ENCODE data around the gene SOX12. TPM values are rescaled to one million over a fixed set of nuclear protein-coding genes. Genes with fewer than 3 reads are reported as not detected.
A peak's percentile ranks its signal among the peaks of the same experiment; 100 is the strongest.

The SOX12 gene
- total RNA-seq, 2 experiments from 2014 or later: 2.9 to 3.2 TPM

DNA sequence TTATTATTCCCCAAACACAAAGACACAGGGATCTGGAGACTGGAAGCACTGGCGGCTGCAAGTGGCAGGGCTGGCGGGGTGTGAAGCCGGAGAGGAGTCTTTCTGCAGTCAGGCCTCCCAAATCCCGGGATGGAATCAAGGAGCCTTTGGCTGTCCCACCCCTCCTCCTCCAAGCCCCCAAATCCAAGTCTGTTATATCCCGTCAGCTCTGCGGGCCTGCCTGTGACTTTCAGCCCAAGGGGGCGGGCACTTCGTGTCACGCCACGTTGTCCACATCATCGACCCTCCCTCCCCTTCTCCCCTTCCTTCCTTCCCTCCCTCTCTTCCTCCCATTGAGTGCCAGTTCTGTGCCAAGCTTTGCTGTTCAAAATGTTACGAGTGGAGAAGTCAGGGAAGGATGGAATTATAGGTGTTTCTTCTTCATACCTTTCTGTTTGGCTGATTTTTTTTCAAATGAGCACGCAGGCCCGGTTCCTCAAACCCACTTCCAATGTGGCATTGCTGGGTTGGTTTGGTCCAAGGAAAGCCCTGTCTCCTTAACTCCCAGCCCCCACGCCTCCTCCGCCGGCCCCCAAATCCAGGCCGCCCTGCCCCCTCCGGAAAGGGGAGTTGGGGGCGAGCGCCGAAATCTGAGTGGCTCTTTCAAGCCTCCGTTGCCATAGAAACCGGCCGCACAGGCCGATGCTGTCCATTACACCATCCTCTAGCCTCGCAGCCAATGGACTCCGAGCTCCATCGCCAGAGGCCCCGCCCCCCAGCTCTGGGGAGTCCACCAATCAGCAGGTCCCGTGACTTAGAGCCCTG is 15.3 kb upstream of the SOX12 start:
- Mint-ChIP-seq H3K4me3 (no peak overlapping the region), H3K36me3 (ENCODE audit: low read depth) (no peaks in the 10 kb centered on the region), H3K27ac (no peak overlapping the region), H3K9me3 (no peaks in the 10 kb centered on the region), H3K27me3 (peaks cover 2% of the 10 kb centered on the region), H3K4me1 (peaks cover 13% of the 10 kb centered on the region)
- DNase-seq: peak; percentile 76
- ChIA-PET POLR2A (interaction anchor here (0.8 to 3.2 kb wide), 4 partner anchors 10 to 14 kb away, joined by 3 to 15 read pairs (median 6); no protein-coding TSS in a partner anchor), CTCF (interaction anchor here (1.3 kb wide), 1 partner anchor 9 kb away, joined by 3 read pairs; no protein-coding TSS in a partner anchor)

DNA sequence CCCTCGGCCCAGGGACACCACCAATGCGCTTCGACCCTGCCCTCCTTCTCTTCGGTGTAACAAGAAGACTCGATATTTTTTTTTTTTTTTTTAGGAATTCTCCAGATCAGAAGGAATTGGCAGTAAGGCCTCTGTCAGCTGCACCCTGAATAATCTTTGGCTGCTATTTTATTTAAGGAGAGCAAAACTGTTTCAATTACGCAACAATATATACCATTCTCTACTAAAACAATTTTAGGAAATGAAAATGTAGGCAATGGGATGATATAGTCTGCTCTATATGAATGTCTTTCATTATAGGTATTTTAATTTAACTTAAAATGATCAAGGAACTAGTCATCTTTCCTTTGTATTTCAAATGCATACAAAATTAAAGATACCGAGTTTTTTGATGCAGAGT is 14.7 kb upstream of the SOX12 start:
- Mint-ChIP-seq H3K36me3 (ENCODE audit: low read depth) (no peaks in the 10 kb centered on the region), H3K27ac (no peak overlapping the region), H3K27me3 (peaks cover 2% of the 10 kb centered on the region), H3K4me1 (peaks cover 13% of the 10 kb centered on the region), H3K9me3 (no peaks in the 10 kb centered on the region), H3K4me3 (no peak overlapping the region)
- DNase-seq: no peak
- ChIA-PET CTCF (interaction anchor here (1.3 kb wide), 1 partner anchor 9 kb away, joined by 3 read pairs; no protein-coding TSS in a partner anchor), POLR2A (interaction anchor here (0.8 to 1.8 kb wide), 3 partner anchors 11 to 14 kb away, joined by 3 to 7 read pairs (median 5); no protein-coding TSS in a partner anchor)

DNA sequence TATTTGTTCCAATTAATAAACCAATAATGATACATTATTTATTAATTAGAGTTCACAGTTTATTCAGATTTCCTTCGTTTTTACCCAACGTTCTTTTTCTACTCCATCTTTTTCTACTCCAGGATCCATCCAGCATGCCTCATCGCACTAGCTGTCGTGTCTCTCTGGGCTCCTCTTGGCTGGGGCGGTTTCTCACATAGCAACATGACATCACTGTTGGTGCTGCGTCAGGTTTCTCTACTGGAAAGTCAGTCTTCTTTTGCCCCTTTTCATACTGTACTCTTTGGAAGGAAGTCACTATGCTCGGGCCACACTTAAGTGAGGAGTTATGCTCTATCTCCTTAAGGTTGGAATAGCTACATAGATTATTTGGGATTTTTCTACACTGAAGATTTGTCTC is 13.7 kb upstream of the SOX12 start:
- no peaks in the 10 kb centered on the region for H3K36me3 Mint-ChIP-seq (ENCODE audit: low read depth)
- peaks cover 2% of the 10 kb centered on the region for H3K27me3 Mint-ChIP-seq
- no peak overlapping the region for H3K4me3 Mint-ChIP-seq
- H3K4me1 Mint-ChIP-seq: peaks cover 13% of the 10 kb centered on the region
- DNase-seq: no peak
- ChIA-PET POLR2A (interaction anchor here (0.8 to 1.8 kb wide), 5 partner anchors 9 to 14 kb away, joined by 3 to 7 read pairs (median 5); partner anchors contain the start of gene SOX12), CTCF (interaction anchor here (0.5 to 1.4 kb wide), 2 partner anchors 19 to 20 kb away, joined by 3 to 4 read pairs; no protein-coding TSS in a partner anchor)
- H3K27ac Mint-ChIP-seq: no peak overlapping the region
- no peaks in the 10 kb centered on the region for H3K9me3 Mint-ChIP-seq

DNA sequence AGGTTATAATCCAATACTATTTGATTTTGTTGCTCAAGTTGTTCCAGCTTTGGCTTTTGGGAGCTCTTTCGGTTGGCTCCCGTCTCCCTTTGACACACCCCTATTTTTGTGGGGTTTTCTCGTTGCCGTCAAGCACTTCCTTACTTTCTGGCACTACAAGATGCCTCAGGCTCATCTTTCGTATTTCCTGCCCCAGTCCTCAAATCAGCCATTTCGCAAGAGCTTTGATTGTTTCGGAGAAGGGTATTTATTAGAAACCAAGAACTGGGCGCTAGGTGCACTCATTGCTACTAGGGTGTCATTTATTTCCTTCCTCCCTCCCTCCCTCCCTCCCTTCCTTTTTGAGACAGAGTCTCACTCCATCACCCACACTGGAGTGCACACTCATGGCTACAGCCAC is 13.3 kb upstream of the SOX12 start:
- Mint-ChIP-seq H3K36me3 (ENCODE audit: low read depth) (no peaks in the 10 kb centered on the region), H3K9me3 (no peaks in the 10 kb centered on the region), H3K27me3 (peaks cover 2% of the 10 kb centered on the region), H3K4me3 (no peak overlapping the region), H3K27ac (no peak overlapping the region), H3K4me1 (peaks cover 13% of the 10 kb centered on the region)
- CTCF ChIA-PET: interaction anchor here (0.9 to 1.4 kb wide), 2 partner anchors 12 to 18 kb away, joined by 3 to 4 read pairs; no protein-coding TSS in a partner anchor
- POLR2A ChIA-PET: interaction anchor here (0.8 to 1.8 kb wide), 5 partner anchors 10 to 14 kb away, joined by 3 to 7 read pairs (median 5); partner anchors contain the start of gene SOX12
- no peak for DNase-seq

DNA sequence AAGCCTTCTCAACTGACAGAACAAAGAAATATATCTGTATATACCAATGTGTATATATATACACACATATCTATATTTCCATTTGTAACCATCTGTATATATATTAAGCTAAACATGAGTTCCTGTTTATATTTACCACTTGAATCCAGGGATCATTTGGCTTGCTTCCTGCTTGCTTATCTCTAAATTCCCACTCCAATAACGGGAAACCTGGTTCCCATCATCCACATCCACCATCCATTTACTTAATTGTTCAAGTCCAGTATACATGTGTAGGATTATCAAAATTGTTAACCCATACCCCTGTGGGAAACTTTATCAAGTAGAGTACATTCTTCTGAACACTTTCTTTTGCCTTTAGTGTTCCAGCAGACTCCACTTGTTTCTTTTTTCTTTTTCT is 12.5 kb upstream of the SOX12 start:
- POLR2A ChIA-PET: interaction anchor here (1.4 to 1.8 kb wide), 3 partner anchors 9 to 14 kb away, joined by 5 to 7 read pairs (median 6); no protein-coding TSS in a partner anchor
- CTCF ChIA-PET: interaction anchor here (0.9 to 1.4 kb wide), 2 partner anchors 11 to 17 kb away, joined by 3 to 4 read pairs; no protein-coding TSS in a partner anchor
- H3K36me3 Mint-ChIP-seq (ENCODE audit: low read depth): no peaks in the 10 kb centered on the region

DNA sequence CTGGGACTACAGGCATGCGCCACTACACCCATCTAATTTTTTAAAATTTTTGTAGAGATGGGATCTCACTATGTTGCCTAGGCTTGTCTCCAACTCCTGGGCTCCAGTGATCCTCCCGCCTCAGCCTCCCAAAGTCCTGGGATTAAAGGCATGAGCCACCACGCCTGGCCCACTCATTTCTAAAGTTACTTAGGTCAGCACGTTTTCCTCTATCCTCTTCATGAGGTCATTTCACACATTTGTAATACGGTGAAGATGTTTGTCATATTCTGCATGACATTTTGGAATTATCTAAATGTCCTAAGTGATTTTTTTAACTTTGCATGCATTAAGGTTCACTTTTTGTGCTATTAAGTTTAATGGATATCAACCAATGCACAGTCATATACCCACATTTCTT is 11.9 kb upstream of the SOX12 start:
- no peaks in the 10 kb centered on the region for H3K9me3 Mint-ChIP-seq
- no peaks in the 10 kb centered on the region for H3K36me3 Mint-ChIP-seq (ENCODE audit: low read depth)
- H3K4me1 Mint-ChIP-seq: peaks cover 13% of the 10 kb centered on the region
- ChIA-PET POLR2A (interaction anchor here (1.7 to 1.8 kb wide), 2 partner anchors 13 to 15 kb away, joined by 5 to 7 read pairs; no protein-coding TSS in a partner anchor), CTCF (no interaction called here)
- H3K27ac Mint-ChIP-seq: no peak overlapping the region
- H3K4me3 Mint-ChIP-seq: no peak overlapping the region
- H3K27me3 Mint-ChIP-seq: peaks cover 2% of the 10 kb centered on the region
- DNase-seq: no peak

More for the DNA sequence above, 12.5 kb upstream of the SOX12 start:
- Mint-ChIP-seq H3K9me3 (no peaks in the 10 kb centered on the region), H3K27ac (no peak overlapping the region), H3K27me3 (peaks cover 2% of the 10 kb centered on the region), H3K4me1 (peaks cover 13% of the 10 kb centered on the region), H3K4me3 (no peak overlapping the region)
- no peak for DNase-seq

DNA sequence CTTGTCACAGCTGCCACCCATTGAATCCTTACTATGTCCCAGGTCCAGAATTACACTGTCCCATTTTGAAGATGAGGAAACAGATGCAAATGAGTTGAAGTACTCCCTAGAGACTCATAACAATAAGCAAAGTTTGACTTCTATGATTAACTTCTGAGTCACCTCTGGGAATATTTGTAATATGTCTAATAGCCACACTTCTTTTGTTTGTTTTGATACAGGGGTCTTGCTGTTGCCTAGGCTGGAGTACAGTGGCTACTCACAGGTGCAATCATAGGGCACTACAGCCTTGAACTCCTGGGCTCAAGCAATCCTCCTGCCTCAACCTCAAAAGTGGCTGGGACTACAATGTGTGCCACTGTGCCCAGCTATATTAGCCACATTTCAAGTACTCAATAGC is 11.4 kb upstream of the SOX12 start:
- H3K4me3 Mint-ChIP-seq: no peak overlapping the region
- H3K4me1 Mint-ChIP-seq: peaks cover 13% of the 10 kb centered on the region
- ChIA-PET POLR2A (no interaction called here), CTCF (no interaction called here)
- no peaks in the 10 kb centered on the region for H3K9me3 Mint-ChIP-seq
- no peak for DNase-seq
- H3K27ac Mint-ChIP-seq: no peak overlapping the region
- peaks cover 2% of the 10 kb centered on the region for H3K27me3 Mint-ChIP-seq
- no peaks in the 10 kb centered on the region for H3K36me3 Mint-ChIP-seq (ENCODE audit: low read depth)

DNA sequence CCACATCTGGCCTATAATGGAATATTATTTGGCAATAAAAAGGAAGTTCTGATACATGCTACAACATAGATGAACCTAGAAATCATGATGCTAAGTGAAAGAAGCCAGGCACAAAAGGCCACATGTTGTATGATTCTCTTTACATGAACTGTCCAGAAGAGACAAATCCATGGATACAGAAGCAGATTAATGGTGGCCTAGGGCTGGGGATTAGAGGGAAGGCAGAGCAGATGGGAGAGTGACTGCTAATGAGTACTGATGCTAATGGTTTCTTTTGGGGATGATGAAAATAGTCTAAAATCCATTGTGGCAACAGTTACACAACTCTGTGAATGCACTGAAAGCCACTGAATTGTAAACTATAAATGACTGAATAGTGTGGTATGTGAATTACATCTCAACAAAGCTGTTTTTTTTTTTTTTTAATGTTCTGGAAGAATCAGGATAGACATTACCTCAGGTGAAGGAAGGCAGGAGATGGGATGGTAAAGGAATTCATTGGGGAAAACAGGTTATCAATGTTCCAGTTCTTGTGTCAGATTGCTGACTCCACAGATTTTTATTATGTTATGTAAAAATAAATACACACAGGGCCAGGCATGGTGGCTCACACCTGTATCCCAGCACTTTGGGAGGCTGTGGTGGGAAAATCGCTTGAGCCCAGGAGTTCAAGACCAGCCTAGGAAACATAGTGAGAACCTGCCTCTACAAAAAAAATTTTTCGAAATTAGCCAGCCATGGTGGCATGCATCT is 8.9 kb upstream of the SOX12 start:
- Mint-ChIP-seq H3K9me3 (no peaks in the 10 kb centered on the region), H3K4me3 (no peak overlapping the region), H3K36me3 (ENCODE audit: low read depth) (no peaks in the 10 kb centered on the region), H3K27me3 (peaks cover 2% of the 10 kb centered on the region), H3K27ac (no peak overlapping the region), H3K4me1 (peaks cover 2% of the 10 kb centered on the region)
- no peak for DNase-seq
- ChIA-PET POLR2A (no interaction called here), CTCF (no interaction called here)

DNA sequence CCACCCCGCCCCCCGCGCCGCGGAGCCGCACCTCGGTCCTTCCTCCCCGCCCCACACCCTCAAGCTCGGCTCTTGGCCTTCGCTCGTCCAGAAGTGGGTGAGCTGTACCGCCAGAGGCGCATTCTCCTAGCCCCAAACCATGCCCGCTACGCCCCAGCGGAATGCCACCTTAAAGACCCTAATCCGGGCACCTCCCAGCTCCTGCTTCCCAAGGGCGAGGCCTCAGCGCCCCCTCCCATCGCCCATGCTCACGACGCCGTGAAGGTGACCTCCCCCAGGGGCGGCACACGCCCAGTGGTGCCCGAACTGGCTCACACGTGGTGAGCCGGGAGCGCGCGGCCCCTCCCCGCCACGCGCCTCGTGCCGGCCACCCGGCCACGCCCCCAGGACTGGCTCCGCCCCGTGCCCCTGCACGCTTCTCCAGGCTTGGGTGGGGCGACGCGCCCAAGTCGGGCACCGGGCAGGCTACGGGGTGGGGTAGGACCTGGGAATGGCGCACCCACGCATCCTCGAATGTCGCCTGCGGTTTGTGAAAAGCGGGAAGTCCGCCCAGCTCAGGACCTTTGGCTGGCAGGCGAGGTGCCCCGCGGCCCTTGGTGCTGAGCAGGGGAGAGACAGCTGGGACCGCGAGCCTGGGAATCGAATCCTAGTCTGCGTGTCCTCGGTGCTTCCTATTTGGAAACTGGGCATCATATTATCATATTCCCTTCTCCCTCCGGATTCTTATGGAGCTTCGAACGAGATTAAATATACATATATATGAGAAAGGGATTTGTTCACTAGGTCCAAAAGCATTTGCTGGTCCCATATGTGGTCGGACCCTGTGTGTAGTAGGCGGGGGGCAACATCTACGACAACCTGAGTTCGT is 941 bp upstream of the SOX12 start:
- ChIA-PET POLR2A (interaction anchor here (0.5 to 7.2 kb wide), 6 partner anchors 14 to 219 kb away, joined by 3 to 95 read pairs (median 4); partner anchors contain the start of genes CSNK2A1, NRSN2 and ZCCHC3), CTCF (interaction anchor here (0.6 to 2.3 kb wide), 7 partner anchors 12 to 321 kb away, joined by 3 to 14 read pairs (median 4); partner anchors contain the start of gene TBC1D20)
- peak; percentile 88 for DNase-seq
- Mint-ChIP-seq H3K4me3 (peak overlapping the region; percentile 87), H3K36me3 (ENCODE audit: low read depth) (no peaks in the 10 kb centered on the region), H3K4me1 (peaks cover 27% of the 10 kb centered on the region), H3K27ac (peak overlapping the region; percentile 81), H3K27me3 (peaks cover 2% of the 10 kb centered on the region), H3K9me3 (no peaks in the 10 kb centered on the region)

DNA sequence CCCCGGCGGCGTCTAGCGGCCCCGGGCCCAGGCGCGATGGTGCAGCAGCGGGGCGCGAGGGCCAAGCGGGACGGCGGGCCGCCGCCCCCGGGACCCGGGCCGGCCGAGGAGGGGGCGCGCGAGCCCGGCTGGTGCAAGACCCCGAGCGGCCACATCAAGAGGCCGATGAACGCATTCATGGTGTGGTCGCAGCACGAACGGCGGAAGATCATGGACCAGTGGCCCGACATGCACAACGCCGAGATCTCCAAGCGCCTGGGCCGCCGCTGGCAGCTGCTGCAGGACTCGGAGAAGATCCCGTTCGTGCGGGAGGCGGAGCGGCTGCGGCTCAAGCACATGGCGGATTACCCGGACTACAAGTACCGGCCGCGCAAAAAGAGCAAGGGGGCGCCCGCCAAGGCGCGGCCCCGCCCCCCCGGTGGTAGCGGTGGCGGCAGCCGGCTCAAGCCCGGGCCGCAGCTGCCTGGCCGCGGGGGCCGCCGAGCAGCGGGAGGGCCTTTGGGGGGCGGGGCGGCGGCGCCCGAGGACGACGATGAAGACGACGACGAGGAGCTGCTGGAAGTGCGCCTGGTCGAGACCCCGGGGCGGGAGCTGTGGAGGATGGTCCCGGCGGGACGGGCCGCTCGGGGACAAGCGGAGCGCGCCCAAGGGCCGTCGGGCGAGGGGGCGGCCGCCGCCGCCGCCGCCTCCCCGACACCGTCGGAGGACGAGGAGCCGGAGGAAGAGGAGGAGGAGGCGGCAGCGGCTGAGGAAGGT is 715 bp downstream of the SOX12 start:
- ChIA-PET CTCF (interaction anchor here (1.0 kb wide), 1 partner anchor 107 kb away, joined by 3 read pairs; no protein-coding TSS in a partner anchor), POLR2A (interaction anchor here (0.9 to 7.2 kb wide), 5 partner anchors 19 to 136 kb away, joined by 3 to 95 read pairs (median 4); partner anchors contain the start of genes NRSN2, TBC1D20 and ZCCHC3)
- Mint-ChIP-seq H3K4me1 (peaks cover 34% of the 10 kb centered on the region), H3K27ac (no peak overlapping the region), H3K27me3 (peaks cover 2% of the 10 kb centered on the region), H3K9me3 (no peaks in the 10 kb centered on the region), H3K36me3 (ENCODE audit: low read depth) (no peaks in the 10 kb centered on the region), H3K4me3 (peak overlapping the region; percentile 64)
- DNase-seq: peak; percentile 47

DNA sequence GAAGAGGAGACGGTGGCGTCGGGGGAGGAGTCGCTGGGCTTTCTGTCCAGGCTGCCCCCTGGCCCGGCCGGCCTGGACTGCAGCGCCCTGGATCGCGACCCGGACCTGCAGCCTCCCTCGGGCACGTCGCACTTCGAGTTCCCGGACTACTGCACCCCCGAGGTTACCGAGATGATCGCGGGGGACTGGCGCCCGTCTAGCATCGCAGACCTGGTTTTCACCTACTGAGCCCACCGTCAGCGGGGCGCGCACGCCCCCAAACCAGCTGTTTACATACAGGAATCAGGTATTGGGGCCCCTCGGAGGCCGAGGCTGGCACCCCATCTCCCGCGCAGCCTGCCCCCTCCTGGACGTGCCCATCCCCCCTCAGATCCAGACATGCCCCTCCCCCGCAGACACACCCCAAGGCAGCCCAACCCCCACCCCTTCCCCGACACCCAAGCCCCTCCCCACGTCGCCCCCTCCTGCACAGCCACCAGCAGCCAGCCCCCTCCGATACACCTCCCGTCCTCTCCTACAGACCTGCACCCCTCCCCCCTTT is 1.4 kb downstream of the SOX12 start:
- Mint-ChIP-seq H3K4me3 (peak overlapping the region; percentile 47), H3K36me3 (ENCODE audit: low read depth) (no peaks in the 10 kb centered on the region), H3K27me3 (peaks cover 2% of the 10 kb centered on the region), H3K27ac (no peak overlapping the region), H3K4me1 (peaks cover 34% of the 10 kb centered on the region), H3K9me3 (no peaks in the 10 kb centered on the region)
- POLR2A ChIA-PET: interaction anchor here (0.9 to 7.2 kb wide), 4 partner anchors 19 to 136 kb away, joined by 3 to 95 read pairs (median 4); partner anchors contain the start of genes TBC1D20 and ZCCHC3
- CTCF ChIA-PET: interaction anchor here (1.0 kb wide), 1 partner anchor 106 kb away, joined by 3 read pairs; no protein-coding TSS in a partner anchor
- no peak for DNase-seq
